ENCODE data around the gene SLC39A7.

Gene SLC39A7

DNA sequence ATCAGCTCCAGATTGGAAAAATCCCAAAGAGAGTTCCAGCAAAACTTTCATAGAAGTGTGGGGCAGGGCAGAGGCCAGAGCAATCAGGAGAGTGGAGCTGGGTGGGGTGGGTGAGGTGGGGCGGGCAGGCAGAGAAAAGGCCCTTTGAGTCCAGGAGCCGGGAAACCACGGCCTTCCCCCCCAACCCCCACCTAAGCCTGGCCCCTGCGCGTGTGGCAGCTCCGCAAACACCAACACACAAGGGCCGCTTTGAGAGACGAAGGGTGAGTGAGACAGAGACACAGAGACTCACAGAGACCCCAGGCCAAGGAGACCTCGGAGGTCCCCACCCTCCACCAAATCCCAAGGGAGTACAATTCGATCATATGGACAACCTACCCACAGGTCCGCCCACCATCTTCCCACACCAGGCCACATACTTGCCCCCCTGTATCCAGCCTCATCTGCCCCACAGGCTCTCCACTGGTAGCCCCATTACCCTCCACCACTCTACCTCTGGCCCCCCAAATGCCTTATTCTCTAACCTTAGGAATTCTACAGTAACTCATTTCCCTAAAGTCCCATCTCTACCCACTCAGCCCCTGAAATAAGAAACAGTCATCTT is 10.1 kb upstream of the SLC39A7 start:
- DNase-seq (ENCODE audit: low read depth), result no peak

DNA sequence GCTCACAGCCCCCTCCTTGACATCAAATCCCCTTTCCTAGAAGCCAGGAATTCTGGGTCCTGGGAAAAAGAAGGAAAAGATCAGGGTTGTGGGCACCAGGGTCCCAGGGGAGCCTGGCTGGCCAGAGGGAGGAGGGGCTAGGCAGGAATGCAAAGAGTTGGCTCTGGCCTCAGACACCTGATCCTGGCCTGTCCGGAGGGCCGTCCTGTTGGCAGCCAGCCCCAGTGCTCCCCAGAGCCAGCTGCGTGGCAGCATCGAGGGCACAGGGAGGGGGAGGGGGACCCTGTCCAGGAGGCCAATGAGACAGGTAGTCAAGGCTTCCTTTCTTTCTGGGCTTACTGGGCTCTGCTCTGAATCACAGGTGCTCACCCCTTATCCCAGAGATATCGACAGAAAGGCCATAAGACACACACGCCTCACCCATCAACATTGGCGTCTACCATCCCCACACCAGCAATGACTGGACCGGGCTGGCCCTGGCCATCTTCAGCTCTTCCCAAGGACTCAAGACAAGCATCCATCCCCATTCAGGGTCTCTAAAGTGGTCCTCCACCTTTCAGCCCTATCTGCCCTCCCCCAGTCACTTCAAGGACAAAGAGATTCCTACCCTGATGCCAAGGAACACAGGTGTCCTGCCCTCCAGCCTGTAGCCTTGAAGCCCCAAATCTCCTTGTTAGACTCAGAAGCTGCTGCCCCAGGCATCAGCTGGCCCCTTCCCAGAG is 9.1 kb upstream of the SLC39A7 start:
- DNase-seq (ENCODE audit: low read depth), result no peak

DNA sequence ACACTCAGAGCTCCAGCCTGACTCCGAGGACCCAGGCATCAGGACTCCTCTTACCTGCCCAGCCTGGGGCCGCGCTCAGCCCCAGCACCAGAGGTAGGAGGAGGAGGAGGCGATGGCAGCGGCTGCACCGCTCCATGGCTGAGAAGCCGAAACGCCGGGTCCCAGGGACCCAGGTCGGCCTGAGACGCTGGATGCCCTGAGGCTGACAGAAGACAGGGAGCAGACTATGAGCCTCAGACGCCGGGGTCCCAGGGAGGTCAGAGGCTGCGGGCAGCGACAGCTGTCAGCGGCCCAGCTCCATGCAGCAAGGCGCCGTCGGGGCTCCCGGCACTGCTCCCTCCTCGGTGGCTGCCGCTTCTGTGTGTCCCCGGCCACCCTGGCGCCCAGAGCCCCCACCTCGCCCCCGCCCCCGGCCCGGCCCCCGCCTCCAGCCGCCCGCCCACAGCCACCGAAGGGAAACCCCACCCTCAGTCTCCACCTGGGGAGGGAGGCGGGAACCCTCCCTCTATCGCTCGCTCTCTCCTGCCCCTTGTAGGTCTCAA is 8.5 kb upstream of the SLC39A7 start, which contains the start of gene COL11A2:
COL11A2 (minus strand) TSS at position 363 of the 542 bp plus-strand sequence; CDS start at position 136, 227 bp downstream.
- DNase-seq (ENCODE audit: low read depth), result no peak

DNA sequence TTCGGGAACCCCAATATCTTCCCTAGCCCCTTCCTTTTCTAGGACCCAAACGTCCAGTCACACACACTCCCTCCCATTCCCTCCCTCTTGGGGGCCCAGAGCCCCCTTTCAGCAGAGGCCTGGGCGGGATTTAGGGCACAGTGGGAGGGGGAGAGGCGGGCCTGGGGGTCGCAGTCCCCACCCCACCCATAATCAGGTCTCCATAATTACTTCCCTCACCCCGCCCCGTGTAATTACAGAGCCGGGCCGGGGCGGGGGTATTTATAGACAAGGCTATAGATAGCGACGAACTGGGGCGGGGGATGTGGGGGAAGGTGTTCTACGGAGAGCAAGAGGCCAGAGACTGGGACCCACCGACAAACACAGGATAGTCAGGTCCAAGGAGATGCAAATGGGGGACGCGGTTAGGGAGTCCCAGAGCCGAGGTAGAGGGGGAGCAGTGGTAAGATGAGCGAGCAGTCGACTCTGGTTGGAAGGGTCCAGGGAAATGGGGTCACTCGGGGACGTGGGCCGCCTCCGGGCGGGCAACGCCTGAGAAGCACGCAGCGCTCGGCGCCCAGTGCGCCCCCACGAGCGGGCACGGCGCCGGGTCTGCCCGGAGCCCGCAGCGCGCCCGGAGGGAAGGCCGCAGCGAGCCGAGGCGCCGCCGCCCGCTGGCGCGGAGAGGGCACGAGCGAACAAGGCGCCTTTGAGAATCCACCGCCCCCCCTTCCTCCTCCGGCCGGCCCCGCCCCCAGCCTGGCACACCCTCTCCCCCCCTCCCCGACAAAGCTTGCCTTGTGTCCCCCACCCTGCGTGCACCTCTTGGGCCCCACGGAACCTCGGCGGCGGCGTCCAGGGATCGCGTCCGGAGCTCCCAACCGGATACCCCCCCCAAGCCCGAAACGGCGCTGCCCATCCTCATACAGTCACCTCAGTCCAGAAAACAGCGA is 7.7 kb upstream of the SLC39A7 start:
- DNase-seq (ENCODE audit: low read depth), result no peak

DNA sequence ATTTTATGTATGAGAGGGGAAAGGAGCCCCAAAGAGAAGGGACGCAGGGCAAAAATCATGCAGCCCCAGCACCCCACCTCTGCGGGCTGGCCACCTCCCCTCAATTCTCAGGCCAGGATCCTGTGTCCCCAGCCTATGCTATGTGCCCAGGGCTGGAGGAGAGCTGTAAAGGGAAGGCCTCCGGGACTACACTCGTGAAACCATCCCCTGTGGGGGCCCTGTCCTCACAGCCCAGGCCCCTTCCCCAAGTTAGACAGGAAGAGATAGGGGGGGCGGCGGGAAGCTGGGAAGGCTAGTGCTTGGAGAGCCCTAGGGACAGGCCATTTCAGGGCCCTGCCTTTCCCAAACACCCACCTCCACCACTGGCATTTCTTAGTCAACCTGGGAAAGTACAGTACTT is 7.0 kb upstream of the SLC39A7 start:
- no peak for DNase-seq (ENCODE audit: low read depth)

DNA sequence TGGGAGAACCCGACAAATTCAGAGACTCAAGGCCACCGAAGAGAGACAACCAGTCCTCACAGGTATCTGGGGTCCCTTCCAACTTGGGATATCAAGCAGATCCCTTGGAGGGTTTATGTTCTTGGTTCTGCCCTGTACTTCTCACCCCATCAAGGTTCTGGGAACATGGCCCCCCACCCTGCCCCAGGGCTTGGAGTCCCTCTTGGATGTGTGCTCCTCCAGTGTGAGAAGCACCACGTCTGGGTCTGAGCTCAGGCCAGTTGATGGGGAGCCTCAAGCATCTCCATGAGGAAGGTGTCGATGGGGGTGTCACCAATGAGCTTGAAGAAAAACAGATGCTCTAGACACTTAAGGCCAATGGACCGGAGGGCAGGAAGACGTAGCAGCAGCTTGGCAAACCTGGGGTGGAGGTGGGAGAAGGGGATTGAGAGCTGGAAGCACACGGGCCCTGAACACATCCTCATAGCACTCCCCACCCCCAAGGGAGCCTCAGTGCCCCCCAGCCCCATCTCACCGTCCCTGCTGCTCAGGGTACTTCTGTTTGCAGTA is 6.2 kb upstream of the SLC39A7 start:
- no peak for DNase-seq (ENCODE audit: low read depth)

DNA sequence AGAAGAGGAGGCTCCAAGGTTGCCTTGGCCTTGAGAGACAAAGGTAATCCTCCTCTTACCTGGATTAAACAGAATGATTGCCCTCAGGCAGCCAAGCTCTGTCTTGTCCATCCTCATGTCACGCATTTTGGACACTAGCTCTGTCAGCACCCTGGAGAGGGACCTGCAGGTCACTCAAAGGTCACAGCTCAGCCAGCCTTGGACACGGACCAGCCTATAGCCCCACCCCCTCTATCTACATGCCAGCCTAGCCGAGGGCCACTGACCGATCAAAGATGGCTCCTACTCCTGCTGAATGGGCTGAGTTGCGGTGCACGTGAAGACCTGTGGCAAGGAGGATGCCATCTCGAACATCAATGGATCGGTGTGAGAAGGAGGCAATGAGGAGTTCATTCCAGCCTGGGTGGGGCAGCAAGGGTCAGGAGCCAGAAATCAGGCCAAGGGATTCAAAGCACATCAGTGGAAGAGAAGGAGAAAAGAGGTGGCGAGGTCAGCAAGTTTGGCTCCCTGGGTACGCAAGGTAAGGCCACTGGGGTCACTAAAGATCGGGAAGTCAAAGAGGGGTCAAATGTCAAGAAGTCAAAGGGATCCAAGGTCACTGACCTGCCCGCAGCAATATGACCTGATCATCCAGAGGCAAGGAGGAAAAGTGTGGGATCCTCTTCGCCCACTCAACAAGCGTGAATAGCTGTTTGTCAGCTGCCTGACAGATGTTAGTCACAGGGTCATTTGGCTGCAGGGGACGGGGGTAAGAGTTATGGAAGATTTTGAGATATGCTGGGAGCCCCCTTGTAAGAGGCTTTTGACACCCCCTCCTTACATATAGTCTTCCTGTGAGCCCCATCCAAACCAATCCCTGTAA is 5.1 kb upstream of the SLC39A7 start:
- no peak for DNase-seq (ENCODE audit: low read depth)

DNA sequence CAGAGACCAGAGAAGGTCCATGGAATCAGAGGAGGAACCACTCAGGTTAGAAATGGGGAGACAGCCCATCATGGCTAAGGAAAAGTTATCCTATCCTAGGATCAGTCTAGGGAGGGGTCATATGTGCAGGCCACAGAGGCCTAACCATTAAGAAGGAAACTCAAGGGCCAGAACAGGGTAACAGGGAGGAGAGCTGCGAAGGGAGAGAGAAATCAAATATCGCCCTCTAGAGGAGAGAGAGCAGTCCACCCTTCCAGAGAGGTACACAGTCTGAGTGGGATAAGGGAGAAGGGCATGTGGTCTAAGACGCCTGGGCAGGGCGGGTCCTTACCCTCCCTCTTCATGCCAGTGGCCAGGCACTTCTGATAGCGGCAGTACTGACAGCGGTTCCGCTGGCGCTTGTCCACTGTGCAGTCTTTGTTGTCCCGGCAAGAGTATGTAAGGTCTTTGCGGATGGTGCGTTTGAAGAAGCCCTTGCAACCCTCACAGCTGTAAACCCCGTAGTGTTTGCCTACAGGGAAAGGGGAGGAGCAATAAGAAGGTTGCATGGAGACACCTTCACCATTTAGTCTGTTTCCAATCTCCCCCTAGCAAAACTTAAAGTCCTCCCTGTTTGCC is 3.1 kb upstream of the SLC39A7 start:
- DNase-seq (ENCODE audit: low read depth), result no peak

DNA sequence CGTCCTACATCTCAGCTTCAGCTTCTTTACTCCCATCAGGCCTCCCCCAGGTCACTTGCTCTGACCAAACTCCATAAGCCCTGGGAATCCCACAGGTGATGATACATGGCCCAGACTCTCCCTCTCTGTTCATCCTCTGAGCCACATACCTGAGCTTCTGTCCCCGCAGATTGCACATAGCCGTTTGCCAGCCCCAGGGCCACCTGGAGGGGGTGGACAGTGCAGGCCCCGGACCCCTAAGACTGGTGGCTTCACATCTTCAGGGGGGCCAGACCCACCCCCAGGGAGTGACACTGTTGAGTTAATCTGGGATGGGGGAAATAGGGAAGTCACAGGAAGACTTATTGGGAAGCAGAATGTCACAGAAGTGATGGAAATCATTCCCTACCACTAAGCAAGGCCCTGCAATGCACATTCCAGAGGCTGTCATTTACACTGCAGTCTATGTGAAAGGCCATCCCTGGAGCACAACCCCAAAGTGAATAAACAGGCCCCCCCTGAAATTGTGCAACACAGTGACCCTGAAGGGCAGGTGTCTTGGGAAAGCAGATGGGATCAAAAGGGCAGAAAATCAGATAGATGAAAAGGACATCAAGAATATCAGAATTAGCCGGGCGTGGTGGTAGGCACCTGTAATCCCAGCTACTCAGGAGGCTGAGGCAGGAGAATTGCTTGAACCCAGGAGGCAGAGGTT is 2.4 kb upstream of the SLC39A7 start:
- no peak for DNase-seq (ENCODE audit: low read depth)

DNA sequence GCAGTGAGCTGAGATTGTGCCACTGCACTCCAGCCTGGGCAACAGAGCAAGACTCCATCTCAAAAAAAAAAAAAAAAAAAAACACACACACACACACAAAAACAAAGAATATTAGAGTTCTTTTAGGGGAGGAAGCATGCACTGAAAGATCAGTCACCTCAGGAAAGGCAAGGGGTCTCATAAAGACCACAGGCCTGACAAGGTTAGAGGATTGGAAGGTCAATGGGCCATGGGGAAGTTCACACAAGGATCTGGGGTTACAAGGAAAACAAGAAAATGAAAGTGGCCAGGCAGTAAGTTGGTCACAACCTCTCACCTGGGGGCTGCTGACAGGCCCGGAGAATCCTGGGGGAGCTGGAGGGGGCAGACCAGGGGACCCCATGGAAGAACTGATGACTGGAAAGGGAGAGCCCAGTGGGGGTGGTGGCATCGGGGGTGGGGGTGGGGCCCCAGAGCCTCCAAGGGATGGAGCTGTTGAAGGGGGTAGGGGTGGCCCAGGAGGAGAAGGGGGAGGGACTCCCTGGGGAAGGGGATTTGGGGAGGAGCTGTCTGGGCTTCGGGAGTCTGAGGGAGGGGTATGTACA is 1.7 kb upstream of the SLC39A7 start:
- no peak for DNase-seq (ENCODE audit: low read depth)

DNA sequence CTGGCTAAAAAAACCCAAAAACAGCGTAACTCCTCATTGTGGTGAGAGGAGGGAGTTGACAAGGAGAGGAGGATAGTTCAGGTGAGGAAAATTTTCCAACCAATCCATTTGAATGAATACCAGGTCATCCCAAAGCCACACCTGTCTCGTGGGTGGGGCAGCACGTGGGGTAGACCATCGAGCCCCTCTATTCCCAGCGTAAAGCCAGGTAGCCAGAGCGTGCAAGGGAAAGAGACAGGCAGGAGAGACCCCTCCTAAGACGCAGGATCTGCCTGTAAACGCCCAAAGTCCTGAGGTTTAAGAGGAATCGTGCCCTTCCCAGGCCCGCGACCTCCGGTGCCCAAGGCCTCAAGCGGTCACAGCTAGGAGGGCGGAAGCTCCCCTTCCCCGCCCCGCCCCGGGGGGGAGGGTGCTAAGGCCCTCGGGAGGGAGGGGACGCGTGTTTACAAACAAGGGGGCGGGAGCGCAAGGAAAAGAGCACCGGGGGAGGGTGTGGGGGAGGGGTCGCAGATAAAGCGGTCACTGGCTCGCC is 914 bp upstream of the SLC39A7 start:
- DNase-seq (ENCODE audit: low read depth), result peak; percentile 54

DNA sequence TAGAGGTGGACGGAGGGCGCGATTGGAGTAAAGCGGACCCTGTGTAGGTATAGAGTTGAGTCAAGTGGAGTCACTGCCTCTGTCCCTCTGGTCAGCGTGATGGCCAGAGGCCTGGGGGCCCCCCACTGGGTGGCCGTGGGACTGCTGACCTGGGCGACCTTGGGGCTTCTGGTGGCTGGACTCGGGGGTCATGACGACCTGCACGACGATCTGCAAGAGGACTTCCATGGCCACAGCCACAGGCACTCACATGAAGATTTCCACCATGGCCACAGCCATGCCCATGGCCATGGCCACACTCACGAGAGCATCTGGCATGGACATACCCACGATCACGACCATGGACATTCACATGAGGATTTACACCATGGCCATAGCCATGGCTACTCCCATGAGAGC is 479 bp downstream of the SLC39A7 start:
- DNase-seq (ENCODE audit: low read depth), result no peak

DNA sequence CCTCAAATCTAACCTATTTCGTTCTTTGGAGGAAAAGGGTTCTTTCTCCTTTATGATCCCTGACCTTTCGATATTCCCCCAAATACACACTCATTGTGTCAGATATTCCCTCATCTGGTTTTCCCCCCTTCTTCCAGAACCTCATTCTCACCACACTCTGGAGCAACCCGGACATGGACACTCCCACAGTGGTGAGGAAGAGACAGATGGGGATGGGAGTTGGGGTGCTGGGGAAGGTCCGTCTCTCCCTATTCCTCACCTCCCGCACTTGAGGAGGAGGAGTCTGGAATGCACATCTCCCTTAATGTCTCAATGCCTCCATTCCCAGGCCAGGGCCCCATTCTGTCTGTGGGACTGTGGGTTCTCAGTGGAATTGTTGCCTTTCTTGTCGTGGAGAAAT is 1.3 kb downstream of the SLC39A7 start:
- DNase-seq (ENCODE audit: low read depth), result no peak

DNA sequence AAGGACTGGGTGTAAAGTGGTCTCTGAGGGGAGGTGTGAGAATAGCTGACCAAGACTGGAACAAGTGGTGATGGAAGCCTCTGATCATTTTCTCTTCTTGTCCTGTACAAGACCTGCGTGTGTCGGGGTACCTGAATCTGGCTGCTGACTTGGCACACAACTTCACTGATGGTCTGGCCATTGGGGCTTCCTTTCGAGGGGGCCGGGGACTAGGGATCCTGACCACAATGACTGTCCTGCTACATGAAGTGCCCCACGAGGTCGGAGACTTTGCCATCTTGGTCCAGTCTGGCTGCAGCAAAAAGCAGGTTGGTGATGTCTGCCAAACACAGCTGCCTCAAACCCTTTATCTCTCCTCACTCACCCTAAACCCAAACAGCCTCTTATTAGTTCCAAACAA is 2.1 kb downstream of the SLC39A7 start:
- DNase-seq (ENCODE audit: low read depth), result no peak

DNA sequence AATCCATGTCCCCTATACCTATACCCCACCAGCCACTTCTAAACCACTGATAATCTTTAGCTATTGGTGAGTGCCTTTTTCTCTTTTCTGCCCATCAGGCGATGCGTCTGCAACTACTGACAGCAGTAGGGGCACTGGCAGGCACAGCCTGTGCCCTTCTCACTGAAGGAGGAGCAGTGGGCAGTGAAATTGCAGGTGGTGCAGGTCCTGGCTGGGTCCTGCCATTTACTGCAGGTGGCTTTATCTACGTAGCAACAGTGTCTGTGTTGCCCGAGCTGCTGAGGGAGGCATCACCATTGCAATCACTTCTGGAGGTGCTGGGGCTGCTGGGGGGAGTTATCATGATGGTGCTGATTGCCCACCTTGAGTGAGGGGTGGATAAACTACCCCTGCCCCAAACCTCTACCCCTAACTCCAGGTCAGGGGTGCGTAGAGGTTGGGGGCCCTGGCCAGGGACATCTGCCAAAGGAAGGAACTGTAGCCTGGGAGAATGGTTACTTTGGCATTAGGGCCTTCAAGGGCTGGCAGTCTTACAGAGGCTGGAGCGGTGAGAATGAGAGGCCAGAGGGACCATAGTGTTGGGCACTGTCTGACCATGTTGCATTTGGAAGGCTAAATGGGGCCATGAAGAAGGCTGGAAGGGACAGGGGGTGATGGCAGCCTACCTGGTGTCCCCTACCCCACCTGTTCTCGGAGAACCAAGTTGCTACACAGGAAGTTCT is 2.9 kb downstream of the SLC39A7 start:
- no peak for DNase-seq (ENCODE audit: low read depth)

DNA sequence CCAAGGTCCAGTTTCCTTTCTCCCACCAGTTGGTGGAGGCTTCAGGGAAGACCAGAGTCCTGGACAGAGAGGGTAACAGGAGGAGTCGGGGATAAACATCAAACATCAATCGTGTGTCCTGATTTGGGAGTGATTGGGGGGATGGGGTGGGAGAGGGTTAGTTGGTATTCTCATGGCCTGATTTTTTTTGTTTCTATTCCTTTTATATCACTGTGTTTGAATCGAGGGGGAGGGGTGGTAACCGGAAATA is 3.4 kb downstream of the SLC39A7 start:
- no peak for DNase-seq (ENCODE audit: low read depth)

DNA sequence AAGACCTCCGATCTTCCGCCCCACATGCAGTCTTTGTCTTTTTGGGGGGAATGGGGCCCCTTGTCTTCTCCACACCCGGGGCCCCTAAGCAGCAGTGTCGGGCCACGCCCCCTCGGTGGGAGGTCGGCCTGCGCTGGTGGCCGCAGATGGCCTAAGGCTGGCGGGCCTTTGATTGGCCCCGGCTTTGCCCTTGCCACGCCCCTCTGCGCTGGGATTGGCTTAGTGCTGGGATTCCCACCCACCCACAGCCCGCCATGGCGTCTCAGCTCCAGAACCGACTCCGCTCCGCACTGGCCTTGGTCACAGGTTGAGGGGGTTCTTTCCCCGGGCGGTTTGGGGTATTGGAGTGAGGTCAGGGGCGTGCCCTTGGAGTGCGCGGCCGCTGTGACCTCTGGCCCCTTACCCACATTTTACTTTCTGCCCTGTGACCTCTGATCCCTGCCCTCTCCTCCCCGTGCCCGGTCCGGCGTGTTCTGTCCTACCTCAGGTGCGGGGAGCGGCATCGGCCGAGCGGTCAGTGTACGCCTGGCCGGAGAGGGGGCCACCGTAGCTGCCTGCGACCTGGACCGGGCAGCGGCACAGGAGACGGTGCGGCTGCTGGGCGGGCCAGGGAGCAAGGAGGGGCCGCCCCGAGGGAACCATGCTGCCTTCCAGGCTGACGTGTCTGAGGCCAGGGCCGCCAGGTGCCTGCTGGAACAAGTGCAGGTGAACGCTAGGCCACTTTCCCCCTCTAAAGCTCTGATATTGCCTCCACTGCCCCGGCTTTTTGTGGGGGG is 3.9 kb downstream of the SLC39A7 start, which contains the start of gene HSD17B8:
HSD17B8 (plus strand) TSS at position 241 of the 776 bp plus-strand sequence; CDS start at position 255, 14 bp downstream.
- DNase-seq (ENCODE audit: low read depth), result peak; percentile 86
